ENCODE data around the gene ABHD12.
"Not testable (repeated sequence)": the region's sequence is repeated elsewhere in the genome, so short reads cannot be mapped to it uniquely, and the experiment has no call there.

Gene ABHD12

GRCh38 chr20:25353353-25353746 lies 37.3 kb downstream of the ABHD12 start:
- no peak for DNase-seq

GRCh38 chr20:25352746-25353145 lies 37.9 kb downstream of the ABHD12 start:
- DNase-seq = no peak

GRCh38 chr20:25351024-25351360 lies 39.6 kb downstream of the ABHD12 start:
- DNase-seq = no peak

- DNase-seq = peak; percentile 29
Measured at GRCh38 chr20:25346349-25346748, 44.3 kb downstream of the ABHD12 start.

- DNase-seq = no peak
Measured at GRCh38 chr20:25345721-25346120, 44.9 kb downstream of the ABHD12 start.

- no peak for DNase-seq
Measured at GRCh38 chr20:25344634-25345033, 46.0 kb downstream of the ABHD12 start.

- DNase-seq = no peak
Measured at GRCh38 chr20:25341716-25342680, 48.6 kb downstream of the ABHD12 start.

- no peak for DNase-seq
Measured at GRCh38 chr20:25340380-25340779, 50.3 kb downstream of the ABHD12 start.

GRCh38 chr20:25339608-25340007 lies 51.0 kb downstream of the ABHD12 start:
- DNase-seq = no peak

- no peak for DNase-seq
Measured at GRCh38 chr20:25338112-25339023, 52.3 kb downstream of the ABHD12 start.

GRCh38 chr20:25336561-25337422 lies 53.8 kb downstream of the ABHD12 start:
- no peak for DNase-seq

- not testable (repeated sequence) for DNase-seq
Measured at GRCh38 chr20:25334972-25335371, 55.7 kb downstream of the ABHD12 start.

- DNase-seq = no peak
Measured at GRCh38 chr20:25328954-25329498, 61.6 kb downstream of the ABHD12 start.

- no peak for DNase-seq
Measured at GRCh38 chr20:25327521-25328235, 63.0 kb downstream of the ABHD12 start.

GRCh38 chr20:25325997-25326396 lies 64.6 kb downstream of the ABHD12 start:
- DNase-seq = no peak

- no peak for DNase-seq
Measured at GRCh38 chr20:25325073-25325472, 65.6 kb downstream of the ABHD12 start.

GRCh38 chr20:25324412-25324811 lies 66.2 kb downstream of the ABHD12 start:
- no peak for DNase-seq

GRCh38 chr20:25323496-25324246 lies 67.0 kb downstream of the ABHD12 start:
- DNase-seq = no peak

- DNase-seq = no peak
Measured at GRCh38 chr20:25321991-25322390, 68.6 kb downstream of the ABHD12 start.

- DNase-seq = no peak
Measured at GRCh38 chr20:25321262-25321831, 69.3 kb downstream of the ABHD12 start.
